Vagina (tissue), 2 donors: ENCODE data around the gene MEIOSIN. TPM values are rescaled to one million over a fixed set of nuclear protein-coding genes. Genes with fewer than 3 reads are reported as not detected.

Source experiments
- DNase-seq, 2 donors: peaks; one replicate each; pipeline ENCODE4 v3.0.0-alpha.2; 2017; ENCODE audit errors: extremely low spot score in 2 of 2
- H3K27ac ChIP-seq: fragments of 200-600 bp; sonication (generic); one replicate; pipeline ENCODE4 v1.5.1; 2019
- H3K27me3 ChIP-seq: fragments of 200-600 bp; sonication (generic); one replicate; pipeline ENCODE4 v1.5.1; 2019
- H3K36me3 ChIP-seq, 2 donors: fragments of 200-600 bp; sonication (generic); one replicate each; pipeline ENCODE4 v1.5.1; 2017 to 2019
- H3K4me1 ChIP-seq: fragments of 200-600 bp; sonication (generic); one replicate; pipeline ENCODE4 v1.5.1; 2019
- H3K4me3 ChIP-seq, 2 donors: fragments of 200-600 bp; sonication (generic); 1 replicate in 1 of 2; 2 replicates in 1 of 2; pipeline ENCODE4 v1.5.1; 2016 to 2019
- H3K9me3 ChIP-seq: fragments of 200-600 bp; sonication (generic); one replicate; pipeline ENCODE4 v1.5.1; 2019
- CTCF ChIP-seq, 3 experiments: fragments of 450-650 bp in 2 of 3; fragments of 200-600 bp in 1 of 3; sonication (generic) in 1 of 3; IDR thresholded peaks; one replicate each; pipeline ENCODE4 v1.5.1; 2017 to 2019; ENCODE audit warnings: antibody characterized with exemption in 3 of 3, mild to moderate bottlenecking in 2 of 3, moderate library complexity in 2 of 3
- POLR2A ChIP-seq, 2 donors: fragments of 450-650 bp; IDR thresholded peaks; one replicate each; pipeline ENCODE4 v1.6.1; 2017; ENCODE audit warnings: antibody characterized with exemption in 2 of 2, mild to moderate bottlenecking in 2 of 2, moderate library complexity in 2 of 2
- POLR2AphosphoS5 ChIP-seq, 2 donors: sonication (generic); formaldehyde crosslinking; IDR thresholded peaks; one replicate each; pipeline ENCODE4 v1.9.0; 2017; ENCODE audit warnings: antibody characterized with exemption in 2 of 2, mild to moderate bottlenecking in 2 of 2, low read depth in 1 of 2; ENCODE audit not compliant: insufficient read depth in 1 of 2
- intact Hi-C: fragments of 100-400 bp; cut with DNase I; formaldehyde crosslinking; loops from one replicate; pipeline ENCODE4 v1.15.1; 2023
- total RNA-seq: library from RNA; depleted of rRNA; stranded (reverse); fragments of >200 nt; gene quantifications from one replicate; pipeline ENCODE4 v1.2.3, GENCODE V29; 2016

The MEIOSIN gene
- total RNA-seq, 1 donor from 2014 or later, result not detected

GRCh38 chr19:45752639-45753038, 19.4 kb downstream of the MEIOSIN start:
- Histone ChIP-seq H3K27ac (no peak overlapping the region), H3K4me1 (no peaks in the 10 kb centered on the region), H3K4me3 (no peak overlapping the region), H3K9me3 (no peaks in the 10 kb centered on the region), H3K27me3 (no peaks in the 10 kb centered on the region), H3K36me3 (no peaks in the 10 kb centered on the region)
- TF ChIP-seq CTCF (IDR thresholded peaks at IDR 0.05) (no peak), POLR2AphosphoS5 (IDR thresholded peaks at IDR 0.05; ENCODE audit: insufficient read depth in 1 of 2, low read depth in 1 of 2) (no peak), POLR2A (IDR thresholded peaks at IDR 0.05) (no peak)
- DNase-seq, result no peak
- intact Hi-C loops, result no loop called here

- H3K4me3 ChIP-seq, result no peak overlapping the region
- no peak overlapping the region for H3K27ac ChIP-seq
- intact Hi-C loops, result no loop called here
- no peaks in the 10 kb centered on the region for H3K36me3 ChIP-seq
- no peak for TF ChIP-seq CTCF (IDR thresholded peaks at IDR 0.05)
- H3K27me3 ChIP-seq, result no peaks in the 10 kb centered on the region
- H3K4me1 ChIP-seq, result no peaks in the 10 kb centered on the region
- H3K9me3 ChIP-seq, result no peaks in the 10 kb centered on the region
- DNase-seq, result no peak
These were observed 20.3 kb downstream of the MEIOSIN start for GRCh38 chr19:45753548-45753947.

DNA sequence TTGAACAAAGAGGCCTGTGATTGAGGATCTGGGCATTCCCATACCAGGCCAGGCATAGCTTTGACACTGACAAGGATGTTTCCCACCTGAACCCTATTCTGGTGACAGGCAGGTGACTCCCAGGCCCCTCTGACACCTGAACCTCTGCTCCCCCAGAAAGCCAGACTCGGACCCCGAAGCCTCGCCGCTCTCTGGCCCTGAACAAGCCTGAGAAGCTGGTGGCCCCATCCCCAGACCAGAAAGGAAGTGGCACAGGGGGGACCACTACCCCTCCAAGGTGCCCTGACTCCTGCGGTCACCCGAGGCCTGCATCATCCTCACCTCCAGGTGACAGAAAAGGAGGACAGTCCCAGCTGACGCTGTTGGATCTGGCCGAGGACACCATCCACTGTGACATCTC, 21.1 kb downstream of the MEIOSIN start:
- Histone ChIP-seq H3K27ac (no peak overlapping the region), H3K36me3 (no peaks in the 10 kb centered on the region), H3K4me1 (no peaks in the 10 kb centered on the region), H3K27me3 (no peaks in the 10 kb centered on the region), H3K9me3 (no peaks in the 10 kb centered on the region), H3K4me3 (no peak overlapping the region)
- TF ChIP-seq POLR2AphosphoS5 (IDR thresholded peaks at IDR 0.05; ENCODE audit: insufficient read depth in 1 of 2, low read depth in 1 of 2), result no peak
- no peak for TF ChIP-seq CTCF (IDR thresholded peaks at IDR 0.05)
- TF ChIP-seq POLR2A (IDR thresholded peaks at IDR 0.05), result no peak
- DNase-seq, result no peak
- intact Hi-C loops, result no loop called here

DNA sequence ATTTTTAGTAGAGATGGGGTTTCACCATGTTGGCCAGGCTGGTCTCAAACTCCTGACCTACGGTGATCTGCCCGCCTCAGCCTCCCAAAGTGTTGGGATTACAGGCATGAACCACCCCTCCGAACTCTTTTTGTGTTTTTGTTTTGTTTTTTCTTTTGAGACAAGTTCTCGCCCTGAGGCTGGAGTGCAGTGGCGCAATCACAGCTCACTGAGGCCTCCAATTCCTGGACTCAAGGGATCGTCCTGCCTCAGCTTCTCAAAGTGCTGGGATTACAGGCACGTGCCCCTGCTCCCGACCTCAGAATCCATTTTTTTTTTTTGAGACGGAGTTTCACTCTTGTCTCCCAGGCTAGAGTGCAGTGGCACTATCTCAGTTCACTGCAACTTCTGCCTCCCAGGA, 24.5 kb downstream of the MEIOSIN start:
- Histone ChIP-seq H3K4me1 (no peaks in the 10 kb centered on the region), H3K9me3 (no peaks in the 10 kb centered on the region), H3K27me3 (no peaks in the 10 kb centered on the region), H3K4me3 (no peak overlapping the region), H3K27ac (no peak overlapping the region), H3K36me3 (no peaks in the 10 kb centered on the region)
- intact Hi-C loops, result no loop called here
- no peak for DNase-seq
- TF ChIP-seq CTCF (IDR thresholded peaks at IDR 0.05) (no peak), POLR2AphosphoS5 (IDR thresholded peaks at IDR 0.05; ENCODE audit: insufficient read depth in 1 of 2, low read depth in 1 of 2) (no peak), POLR2A (IDR thresholded peaks at IDR 0.05) (no peak)

DNA sequence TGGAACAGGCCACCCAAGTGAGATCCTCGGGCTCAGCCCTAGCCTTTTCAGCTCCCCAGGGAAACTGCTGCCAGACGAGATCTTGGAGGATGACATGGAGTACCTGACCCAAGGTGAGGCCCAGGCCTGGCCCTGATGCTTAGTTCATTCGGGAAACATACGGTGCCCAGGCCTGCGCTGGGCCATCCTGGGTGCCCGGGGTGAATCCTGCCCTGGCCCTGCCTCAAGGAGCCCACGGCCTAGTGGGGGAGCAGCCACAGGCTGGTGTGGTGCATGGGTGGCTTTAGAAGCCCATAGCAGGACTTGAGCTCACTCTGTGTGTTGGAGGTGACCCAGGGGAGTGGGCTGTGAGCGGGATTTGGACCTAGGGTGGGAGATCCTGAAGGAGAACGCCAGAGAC, 25.7 kb downstream of the MEIOSIN start:
- intact Hi-C loops, result no loop called here
- no peaks in the 10 kb centered on the region for H3K36me3 ChIP-seq
- no peak for DNase-seq
- peaks cover 5% of the 10 kb centered on the region for H3K4me1 ChIP-seq
- H3K27ac ChIP-seq, result no peak overlapping the region
- no peaks in the 10 kb centered on the region for H3K9me3 ChIP-seq
- TF ChIP-seq POLR2AphosphoS5 (IDR thresholded peaks at IDR 0.05; ENCODE audit: insufficient read depth in 1 of 2, low read depth in 1 of 2) (no peak), CTCF (IDR thresholded peaks at IDR 0.05) (no peak), POLR2A (IDR thresholded peaks at IDR 0.05) (no peak)
- no peak overlapping the region for H3K4me3 ChIP-seq
- H3K27me3 ChIP-seq, result no peaks in the 10 kb centered on the region
